Measurements from ENCODE around the gene PKP1. TPM values are rescaled to one million over a fixed set of nuclear protein-coding genes. Genes with fewer than 3 reads are reported as not detected.

Gene PKP1
- total RNA-seq (2022; extraction: Qiagen RNA extraction): 0.02 to 0.07 TPM (median 0.05 TPM) in 5 replicates

GRCh38 chr1:201282931-201283829 is at the start of gene PKP1:
Gene PKP1 (plus strand): TSS chr1:201283506. CDS start chr1:201283703, 197 bp downstream.

DNA sequence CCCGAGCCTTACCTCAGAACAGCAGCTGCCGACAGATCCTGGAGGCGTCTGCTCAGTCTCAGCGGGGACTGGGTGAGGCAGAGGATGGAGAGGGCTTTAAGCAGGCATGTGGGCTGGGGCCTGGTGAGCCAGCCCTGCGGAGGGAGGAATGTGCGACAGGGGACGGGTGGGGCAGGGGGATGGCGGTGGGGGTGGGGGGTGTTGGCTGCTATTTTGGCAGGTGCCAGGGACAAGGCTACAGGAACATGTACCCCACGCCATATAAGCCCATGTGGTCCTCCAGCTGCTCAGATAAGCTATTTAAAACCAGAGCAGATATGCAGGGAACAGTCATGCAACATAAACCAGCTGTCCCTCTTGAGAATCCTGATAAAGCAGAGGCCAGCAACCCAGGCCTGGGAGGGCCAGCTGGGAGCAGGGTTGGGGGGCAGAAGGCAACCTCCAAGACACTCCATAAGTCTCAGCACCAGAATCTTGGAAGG is 94.3 kb downstream of the PKP1 start, which contains the start of gene TNNT2:
TNNT2 (minus strand) TSS at position 70 of the 482 bp plus-strand sequence. CDS start 4,426 bp downstream, outside the sequence.

Other genes with a start within 250 kb of the PKP1 start
- 0.01 TPM in 2 of 5 replicates, not detected in the others for gene CACNA1S, start 171.1 kb upstream of the PKP1 start, total RNA-seq (2022; extraction: Qiagen RNA extraction)
- 0.08 to 0.16 TPM (median 0.09 TPM) in 5 replicates for gene ASCL5, start 156.3 kb upstream of the PKP1 start, total RNA-seq (2022; extraction: Qiagen RNA extraction)
- gene TMEM9, start 129.0 kb upstream of the PKP1 start, total RNA-seq (2022; extraction: Qiagen RNA extraction): 81.1 to 84.2 TPM (median 83.4 TPM) in 5 replicates
- 0.31 to 0.71 TPM (median 0.56 TPM) in 5 replicates for gene IGFN1, start 92.7 kb upstream of the PKP1 start, total RNA-seq (2022; extraction: Qiagen RNA extraction)
- gene TNNT2, start 94.2 kb downstream of the PKP1 start, total RNA-seq (2022; extraction: Qiagen RNA extraction): 0.14 to 0.40 TPM (median 0.20 TPM) in 5 replicates
- 0.63 to 1.3 TPM (median 1.0 TPM) in 5 replicates for gene LAD1, start 115.8 kb downstream of the PKP1 start, total RNA-seq (2022; extraction: Qiagen RNA extraction)
- not detected in 5 replicates for gene TNNI1, start 138.2 kb downstream of the PKP1 start, total RNA-seq (2022; extraction: Qiagen RNA extraction)
- gene PHLDA3, start 185.7 kb downstream of the PKP1 start, total RNA-seq (2022; extraction: Qiagen RNA extraction): 93.9 to 183 TPM (median 154 TPM) in 5 replicates
- 364 to 621 TPM (median 381 TPM) in 5 replicates for gene CSRP1, start 223.6 kb downstream of the PKP1 start, total RNA-seq (2022; extraction: Qiagen RNA extraction)

Data from A549 treated with AZD2906 at 1 μM for 4 hours (cell line).